Right lobe of liver (tissue), 6 donors: Measurements from ENCODE around the gene NACC1. TPM values are rescaled to one million over a fixed set of nuclear protein-coding genes. Genes with fewer than 3 reads are reported as not detected.

ENCODE experiments used
- ATAC-seq, 4 donors: fragments of 200-7000 bp; cut with Tn5 transposase; one replicate each; pipeline ENCODE4 v1.9.1; 2020; ENCODE audit warnings: mild to moderate bottlenecking in 4 of 4, moderate library complexity in 4 of 4
- DNase-seq, 3 donors: peaks; one replicate each; pipeline ENCODE4 v3.0.0-alpha.2; 2020
- H3K27ac ChIP-seq, 3 donors: fragments of 200-600 bp; one replicate each; pipeline ENCODE4 v1.8.0; 2022
- H3K27me3 ChIP-seq, 2 donors: fragments of 200-600 bp; one replicate each; pipeline ENCODE4 v1.8.0; 2022
- H3K36me3 ChIP-seq, 4 donors: fragments of 200-600 bp; sonication (generic) in 1 of 4; one replicate each; pipeline versions ENCODE4 v1.5.1 to v1.8.0; 2017 to 2022; ENCODE audit warnings: control low read depth in 1 of 4
- H3K4me1 ChIP-seq, 4 donors: fragments of 200-600 bp; sonication (generic) in 1 of 4; one replicate each; pipeline versions ENCODE4 v1.5.1 to v1.8.0; 2017 to 2022; ENCODE audit warnings: control low read depth in 1 of 4
- H3K4me3 ChIP-seq, 3 donors: fragments of 200-600 bp; one replicate each; pipeline ENCODE4 v1.8.0; 2022
- H3K9me3 ChIP-seq, 4 donors: fragments of 200-600 bp; sonication (generic) in 1 of 4; one replicate each; pipeline versions ENCODE4 v1.5.1 to v1.8.0; 2017 to 2022; ENCODE audit warnings: control low read depth in 1 of 4
- POLR2A ChIP-seq: fragments of 450-650 bp; IDR thresholded peaks from one replicate; pipeline ENCODE4 v1.6.1; 2017; ENCODE audit warnings: antibody characterized with exemption, mild to moderate bottlenecking
- WGBS: methylation state at CpG from one replicate; pipeline ENCODE4 v1.1.6; 2018; ENCODE audit warnings: low coverage, low lambda C conversion rate; ENCODE audit not compliant: insufficient coverage; ENCODE audit errors: missing lambda C conversion rate; 5-methylcytosine and 5-hydroxymethylcytosine counted together
- intact Hi-C, 2 donors: fragments of 100-400 bp; cut with DNase I; formaldehyde crosslinking; loops; one replicate each; pipeline versions ENCODE4 v1.11.2 to v1.14.1; 2022
- long read RNA-seq: library from polyadenylated mRNA; unstranded; transcript quantifications from one replicate; pipeline ENCODE4 v2.0.0, GENCODE V29; 2019
- total RNA-seq, 6 experiments: library from RNA; depleted of rRNA in 2 of 6; stranded (reverse); fragments of >200 nt in 2 of 6; fragmentation: NEBNext Ultra II Directional in 3 of 6; extraction: Animal tissue kit (Norgen Biotek cat#: 25700) in 3 of 6; gene quantifications; one replicate each; pipeline versions ENCODE4 v1.1.0 to v1.2.4, GENCODE V29; 2016 to 2023
- TF ChIP-seq, protein P1 (sequence below), 4 donors: fragments of 200-600 bp in 3 of 4; fragments of 450-650 bp in 1 of 4; IDR thresholded peaks; one replicate each; pipeline versions ENCODE4 v1.5.1 to v1.8.0; 2016 to 2022; ENCODE audit warnings: antibody characterized with exemption in 4 of 4, mild to moderate bottlenecking in 2 of 4
- donor health status: DM: no; HTN: yes; CAD: no.
- donor health status: DM: no; HTN: no; CAD: no.
- donor health status: DM: no; HTN: no; CAD: no.
- donor health status: DM: no; HTN: yes; CAD: no.
- donor health status: DM: no; HTN: yes; CAD: no.

Gene NACC1
- 10 to 100 TPM; 19.2 to 30.3 (median 26.4) TPM for total RNA-seq
- long read RNA-seq, partial matches to known transcripts = 0 of 1 reads
- long read RNA-seq, other reads (novel, unspliced or antisense) = 1 of 1 reads

DNA sequence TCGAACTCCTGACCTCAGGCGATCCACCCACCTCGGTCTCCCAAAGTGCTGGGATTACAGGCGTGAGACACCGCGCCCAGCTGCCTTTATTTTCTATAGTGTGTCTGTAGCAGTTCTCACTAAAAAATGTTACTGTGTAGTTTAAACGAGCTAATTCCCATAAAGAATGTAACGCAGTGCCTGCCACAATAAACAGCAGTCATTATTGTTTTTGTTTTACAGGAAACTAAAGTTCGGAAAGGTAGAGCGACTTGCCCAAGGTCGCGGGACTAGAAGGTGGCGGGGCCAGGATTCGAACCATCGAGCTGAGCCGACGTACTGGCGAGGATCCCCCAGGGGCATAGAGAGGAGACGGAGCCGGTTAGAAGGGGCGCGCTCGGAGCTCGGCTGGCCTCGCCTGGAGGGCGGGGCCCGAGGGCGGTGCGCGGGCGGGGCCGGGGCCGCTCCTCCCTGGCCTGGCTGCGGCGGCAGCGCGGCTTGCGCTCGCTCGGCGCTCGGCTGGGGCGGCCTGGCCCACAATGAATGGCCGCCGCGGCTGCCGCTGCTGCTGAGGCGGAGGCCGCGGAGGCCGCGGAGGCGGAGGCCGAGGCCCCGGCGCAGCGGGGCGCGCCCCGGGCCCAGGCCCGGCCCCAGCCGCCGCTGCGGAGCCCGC, at the start of gene NACC1:
Gene NACC1 (plus strand): TSS at position 493 of the 652 bp plus-strand sequence. CDS start 16,944 bp downstream, outside the sequence.
- ATAC-seq (peak; percentile 87 to 95 (median 90)), DNase-seq (peak; percentile 91 to 93 (median 92))
- Histone ChIP-seq H3K36me3 (peaks cover 0 to 12% (median 0%) of the 10 kb centered on the region in 4 donors), H3K27ac (peak within 1 kb of the TSS; percentile 42 to 56 (median 49)), H3K4me3 (peak within 1 kb of the TSS; percentile 97 to 99 (median 98)), H3K9me3 (no peaks in the 10 kb centered on the region), H3K27me3 (no peaks in the 10 kb centered on the region), H3K4me1 (peaks cover 0 to 16% (median 7%) of the 10 kb centered on the region in 4 donors)
- no peak for TF ChIP-seq POLR2A
- TF ChIP-seq, protein P1, sequence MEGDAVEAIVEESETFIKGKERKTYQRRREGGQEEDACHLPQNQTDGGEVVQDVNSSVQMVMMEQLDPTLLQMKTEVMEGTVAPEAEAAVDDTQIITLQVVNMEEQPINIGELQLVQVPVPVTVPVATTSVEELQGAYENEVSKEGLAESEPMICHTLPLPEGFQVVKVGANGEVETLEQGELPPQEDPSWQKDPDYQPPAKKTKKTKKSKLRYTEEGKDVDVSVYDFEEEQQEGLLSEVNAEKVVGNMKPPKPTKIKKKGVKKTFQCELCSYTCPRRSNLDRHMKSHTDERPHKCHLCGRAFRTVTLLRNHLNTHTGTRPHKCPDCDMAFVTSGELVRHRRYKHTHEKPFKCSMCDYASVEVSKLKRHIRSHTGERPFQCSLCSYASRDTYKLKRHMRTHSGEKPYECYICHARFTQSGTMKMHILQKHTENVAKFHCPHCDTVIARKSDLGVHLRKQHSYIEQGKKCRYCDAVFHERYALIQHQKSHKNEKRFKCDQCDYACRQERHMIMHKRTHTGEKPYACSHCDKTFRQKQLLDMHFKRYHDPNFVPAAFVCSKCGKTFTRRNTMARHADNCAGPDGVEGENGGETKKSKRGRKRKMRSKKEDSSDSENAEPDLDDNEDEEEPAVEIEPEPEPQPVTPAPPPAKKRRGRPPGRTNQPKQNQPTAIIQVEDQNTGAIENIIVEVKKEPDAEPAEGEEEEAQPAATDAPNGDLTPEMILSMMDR (IDR thresholded peaks at IDR 0.05) = no peak
- WGBS = 6% methylated on average over 29 of the region's 65 CpGs
- intact Hi-C loops = no loop called here

- intact Hi-C loops = no loop called here
- H3K36me3 ChIP-seq = no peaks in the 10 kb centered on the region
- ATAC-seq (peak in 1 of 4 donors; percentile 32), DNase-seq (no peak)
- H3K27ac ChIP-seq = no peak overlapping the region
- 55% methylated on average over 10 of the region's 20 CpGs for WGBS
- no peaks in the 10 kb centered on the region for H3K4me1 ChIP-seq
- no peaks in the 10 kb centered on the region for H3K27me3 ChIP-seq
- TF ChIP-seq POLR2A = no peak
- TF ChIP-seq, protein P1 (IDR thresholded peaks at IDR 0.05) = no peak
- H3K4me3 ChIP-seq = no peak overlapping the region
- no peaks in the 10 kb centered on the region for H3K9me3 ChIP-seq
Measured at GRCh38 chr19:13069415-13070359, 48.4 kb upstream of the NACC1 start.

DNA sequence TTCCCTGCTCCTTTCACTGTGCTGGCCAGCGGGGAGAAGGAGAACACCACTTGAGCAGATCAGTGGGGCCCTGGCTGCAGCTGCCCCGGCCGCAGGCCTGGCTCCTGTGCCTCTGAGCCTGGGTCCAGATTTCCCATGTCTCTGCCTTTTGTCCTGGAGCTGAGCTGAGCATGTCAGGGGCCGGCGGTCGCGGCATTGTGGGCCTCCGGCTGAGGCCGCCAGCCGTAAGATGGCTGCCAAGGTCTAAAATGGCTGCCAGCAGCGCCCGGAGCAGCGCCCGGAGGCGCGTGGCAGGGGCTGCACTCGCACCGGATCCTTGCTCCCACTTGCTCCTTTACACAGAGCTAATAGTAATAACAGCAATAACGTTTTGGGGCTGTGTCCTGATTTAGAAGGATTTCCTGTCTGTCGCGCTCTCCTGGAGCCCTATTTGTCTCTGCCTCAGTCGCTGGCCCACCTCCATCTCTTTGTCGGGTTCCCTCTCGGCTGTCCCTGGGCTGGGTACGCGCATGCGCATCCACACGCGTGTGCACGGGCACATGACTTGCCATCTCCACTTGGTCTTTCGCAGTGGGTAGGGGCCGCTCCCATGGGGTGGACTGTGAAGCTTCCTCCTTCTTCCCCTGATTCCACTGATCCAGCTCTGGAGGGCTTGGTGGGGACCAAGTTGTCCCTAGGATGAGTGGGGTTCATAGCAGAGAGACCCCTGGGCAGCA, 47.5 kb upstream of the NACC1 start:
- 92% methylated on average over 21 of the region's 32 CpGs for WGBS
- Histone ChIP-seq H3K36me3 (no peaks in the 10 kb centered on the region), H3K4me3 (no peak overlapping the region), H3K4me1 (no peaks in the 10 kb centered on the region), H3K9me3 (no peaks in the 10 kb centered on the region), H3K27ac (no peak overlapping the region), H3K27me3 (no peaks in the 10 kb centered on the region)
- ATAC-seq (no peak), DNase-seq (no peak)
- TF ChIP-seq POLR2A = no peak
- TF ChIP-seq, protein P1 (IDR thresholded peaks at IDR 0.05) = no peak
- intact Hi-C loops = no loop called here

DNA sequence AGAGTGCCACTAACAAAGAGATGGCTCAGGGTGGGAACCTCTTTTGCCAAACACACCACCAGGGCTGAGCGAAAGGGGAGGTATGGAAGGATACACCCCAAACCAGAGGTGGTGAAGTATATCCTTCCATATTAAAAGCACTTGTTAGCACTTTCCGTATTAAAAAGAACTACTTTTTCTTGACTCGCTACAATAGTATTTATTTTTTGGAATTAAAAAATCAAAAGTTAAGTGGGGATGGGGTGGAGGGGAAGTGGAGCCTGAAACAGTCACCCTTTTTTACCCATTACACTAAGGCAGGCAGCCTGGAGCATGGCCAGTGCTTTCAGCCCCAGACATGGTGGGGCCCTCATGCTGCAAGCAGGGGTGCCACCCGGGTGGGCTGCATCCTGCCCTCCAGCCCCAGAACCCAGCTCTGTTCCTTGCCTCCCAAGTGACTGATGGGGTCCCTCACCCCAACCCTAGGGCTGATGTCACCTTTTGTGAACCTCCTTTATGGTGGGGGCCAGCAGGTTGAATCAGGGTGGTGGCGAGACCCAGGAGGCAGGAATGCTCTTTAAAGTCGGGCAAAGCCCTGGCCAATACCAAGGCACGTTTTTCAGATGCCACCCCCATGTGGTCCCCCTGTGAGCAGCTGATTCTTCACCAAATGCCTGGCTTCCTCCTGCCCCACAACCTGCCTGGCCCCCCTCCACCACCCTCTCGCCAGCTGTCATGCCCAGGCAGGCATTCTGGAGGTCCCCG, 46.4 kb upstream of the NACC1 start:
- H3K36me3 ChIP-seq = no peaks in the 10 kb centered on the region
- no peak for ATAC-seq
- no peak overlapping the region for H3K4me3 ChIP-seq
- DNase-seq = no peak
- no peaks in the 10 kb centered on the region for H3K9me3 ChIP-seq
- no peak for TF ChIP-seq POLR2A
- TF ChIP-seq, protein P1 (IDR thresholded peaks at IDR 0.05) = no peak
- no peak overlapping the region for H3K27ac ChIP-seq
- no peaks in the 10 kb centered on the region for H3K27me3 ChIP-seq
- WGBS = 83% methylated on average over 3 of the region's 9 CpGs
- H3K4me1 ChIP-seq = no peaks in the 10 kb centered on the region
- intact Hi-C loops = no loop called here
